GM18951 (cell line): ENCODE measurements around the gene USP5.

ENCODE experiments used
- POLR2A ChIP-seq: IDR thresholded peaks from 4 replicates; pipeline ENCODE4 v1.6.1; 2011; ENCODE audit warnings: mild to moderate bottlenecking; ENCODE audit not compliant: insufficient read length, insufficient read depth; ENCODE audit errors: extremely low read depth
- in situ Hi-C: fragments of 300-500 bp; cut with MboI; formaldehyde crosslinking; loops from one replicate; pipeline ENCODE4 v1.12.0; 2022; ENCODE audit warnings: low sequenced_read_pairs, mixed read lengths, inconsistent platforms; ENCODE audit not compliant: unreplicated experiment

Gene USP5

GRCh38 chr12:6821591-6822425 lies 30.1 kb upstream of the USP5 start, which contains the start of gene GPR162:
Gene GPR162 (plus strand): TSS chr12:6821821. CDS start chr12:6823899, 2,078 bp downstream.
- in situ Hi-C loops, result no loop called here
- no peak for TF ChIP-seq POLR2A

GRCh38 chr12:6822426-6823135 lies 29.4 kb upstream of the USP5 start:
- in situ Hi-C loops, result no loop called here
- no peak for TF ChIP-seq POLR2A

- in situ Hi-C loops, result no loop called here
- TF ChIP-seq POLR2A, result no peak
These were observed 28.5 kb upstream of the USP5 start for GRCh38 chr12:6823182-6824084.

GRCh38 chr12:6824085-6824775 lies 27.7 kb upstream of the USP5 start:
- no peak for TF ChIP-seq POLR2A
- in situ Hi-C loops, result no loop called here

GRCh38 chr12:6824901-6825381 lies 27.0 kb upstream of the USP5 start:
- TF ChIP-seq POLR2A, result no peak
- in situ Hi-C loops, result no loop called here

GRCh38 chr12:6825398-6826124 lies 26.4 kb upstream of the USP5 start:
- in situ Hi-C loops, result no loop called here
- TF ChIP-seq POLR2A, result no peak

GRCh38 chr12:6826125-6826733 lies 25.7 kb upstream of the USP5 start:
- in situ Hi-C loops, result no loop called here
- no peak for TF ChIP-seq POLR2A

GRCh38 chr12:6826734-6827436 lies 25.1 kb upstream of the USP5 start:
- in situ Hi-C loops, result no loop called here
- TF ChIP-seq POLR2A, result no peak

- in situ Hi-C loops, result no loop called here
- no peak for TF ChIP-seq POLR2A
These were observed 24.5 kb upstream of the USP5 start for GRCh38 chr12:6827437-6827911.

- TF ChIP-seq POLR2A, result no peak
- in situ Hi-C loops, result no loop called here
These were observed 23.8 kb upstream of the USP5 start, which contains the start of gene P3H3 for GRCh38 chr12:6827982-6828780. Gene P3H3 (plus strand): TSS chr12:6828407. CDS start chr12:6828441, 34 bp downstream.
